Measurements from ENCODE around the gene NBEA. TPM values are rescaled to one million over a fixed set of nuclear protein-coding genes. Genes with fewer than 3 reads are reported as not detected.

The NBEA gene
- total and polyA plus RNA-seq, 2 experiments from 2014 or later = 9.1 to 29.1 TPM

- no peaks in the 10 kb centered on the region for H3K9me3 Mint-ChIP-seq
- Histone ChIP-seq H3K9me2 (ENCODE audit: insufficient read depth) (no peaks in the 10 kb centered on the region), H3F3A (replicated peaks; ENCODE audit: low read depth) (no peaks in the 10 kb centered on the region), H3K36me3 (ENCODE audit: insufficient read depth) (no peaks in the 10 kb centered on the region), H3K79me2 (replicated peaks; ENCODE audit: insufficient read depth) (no peaks in the 10 kb centered on the region), H3K4me1 (ENCODE audit: insufficient read depth) (no peaks in the 10 kb centered on the region), H3K4me2 (no peak overlapping the region), H3K27me3 (ENCODE audit: insufficient read depth) (no peaks in the 10 kb centered on the region), H3K4me3 (no peak overlapping the region), H4K20me1 (replicated peaks; ENCODE audit: insufficient read depth) (no peaks in the 10 kb centered on the region), H3K27ac (ENCODE audit: low read depth) (no peak overlapping the region), H2AFZ (no peak overlapping the region)
- H3K36me3 Mint-ChIP-seq (ENCODE audit: low read depth) = no peaks in the 10 kb centered on the region
- TF ChIP-seq JUNB (IDR thresholded peaks at IDR 0.05; ENCODE audit: unreplicated experiment) = no peak
- TF ChIP-seq NANOG (IDR thresholded peaks at IDR 0.05; ENCODE audit: borderline replicate concordance) = no peak
- TF ChIP-seq, protein P1, sequence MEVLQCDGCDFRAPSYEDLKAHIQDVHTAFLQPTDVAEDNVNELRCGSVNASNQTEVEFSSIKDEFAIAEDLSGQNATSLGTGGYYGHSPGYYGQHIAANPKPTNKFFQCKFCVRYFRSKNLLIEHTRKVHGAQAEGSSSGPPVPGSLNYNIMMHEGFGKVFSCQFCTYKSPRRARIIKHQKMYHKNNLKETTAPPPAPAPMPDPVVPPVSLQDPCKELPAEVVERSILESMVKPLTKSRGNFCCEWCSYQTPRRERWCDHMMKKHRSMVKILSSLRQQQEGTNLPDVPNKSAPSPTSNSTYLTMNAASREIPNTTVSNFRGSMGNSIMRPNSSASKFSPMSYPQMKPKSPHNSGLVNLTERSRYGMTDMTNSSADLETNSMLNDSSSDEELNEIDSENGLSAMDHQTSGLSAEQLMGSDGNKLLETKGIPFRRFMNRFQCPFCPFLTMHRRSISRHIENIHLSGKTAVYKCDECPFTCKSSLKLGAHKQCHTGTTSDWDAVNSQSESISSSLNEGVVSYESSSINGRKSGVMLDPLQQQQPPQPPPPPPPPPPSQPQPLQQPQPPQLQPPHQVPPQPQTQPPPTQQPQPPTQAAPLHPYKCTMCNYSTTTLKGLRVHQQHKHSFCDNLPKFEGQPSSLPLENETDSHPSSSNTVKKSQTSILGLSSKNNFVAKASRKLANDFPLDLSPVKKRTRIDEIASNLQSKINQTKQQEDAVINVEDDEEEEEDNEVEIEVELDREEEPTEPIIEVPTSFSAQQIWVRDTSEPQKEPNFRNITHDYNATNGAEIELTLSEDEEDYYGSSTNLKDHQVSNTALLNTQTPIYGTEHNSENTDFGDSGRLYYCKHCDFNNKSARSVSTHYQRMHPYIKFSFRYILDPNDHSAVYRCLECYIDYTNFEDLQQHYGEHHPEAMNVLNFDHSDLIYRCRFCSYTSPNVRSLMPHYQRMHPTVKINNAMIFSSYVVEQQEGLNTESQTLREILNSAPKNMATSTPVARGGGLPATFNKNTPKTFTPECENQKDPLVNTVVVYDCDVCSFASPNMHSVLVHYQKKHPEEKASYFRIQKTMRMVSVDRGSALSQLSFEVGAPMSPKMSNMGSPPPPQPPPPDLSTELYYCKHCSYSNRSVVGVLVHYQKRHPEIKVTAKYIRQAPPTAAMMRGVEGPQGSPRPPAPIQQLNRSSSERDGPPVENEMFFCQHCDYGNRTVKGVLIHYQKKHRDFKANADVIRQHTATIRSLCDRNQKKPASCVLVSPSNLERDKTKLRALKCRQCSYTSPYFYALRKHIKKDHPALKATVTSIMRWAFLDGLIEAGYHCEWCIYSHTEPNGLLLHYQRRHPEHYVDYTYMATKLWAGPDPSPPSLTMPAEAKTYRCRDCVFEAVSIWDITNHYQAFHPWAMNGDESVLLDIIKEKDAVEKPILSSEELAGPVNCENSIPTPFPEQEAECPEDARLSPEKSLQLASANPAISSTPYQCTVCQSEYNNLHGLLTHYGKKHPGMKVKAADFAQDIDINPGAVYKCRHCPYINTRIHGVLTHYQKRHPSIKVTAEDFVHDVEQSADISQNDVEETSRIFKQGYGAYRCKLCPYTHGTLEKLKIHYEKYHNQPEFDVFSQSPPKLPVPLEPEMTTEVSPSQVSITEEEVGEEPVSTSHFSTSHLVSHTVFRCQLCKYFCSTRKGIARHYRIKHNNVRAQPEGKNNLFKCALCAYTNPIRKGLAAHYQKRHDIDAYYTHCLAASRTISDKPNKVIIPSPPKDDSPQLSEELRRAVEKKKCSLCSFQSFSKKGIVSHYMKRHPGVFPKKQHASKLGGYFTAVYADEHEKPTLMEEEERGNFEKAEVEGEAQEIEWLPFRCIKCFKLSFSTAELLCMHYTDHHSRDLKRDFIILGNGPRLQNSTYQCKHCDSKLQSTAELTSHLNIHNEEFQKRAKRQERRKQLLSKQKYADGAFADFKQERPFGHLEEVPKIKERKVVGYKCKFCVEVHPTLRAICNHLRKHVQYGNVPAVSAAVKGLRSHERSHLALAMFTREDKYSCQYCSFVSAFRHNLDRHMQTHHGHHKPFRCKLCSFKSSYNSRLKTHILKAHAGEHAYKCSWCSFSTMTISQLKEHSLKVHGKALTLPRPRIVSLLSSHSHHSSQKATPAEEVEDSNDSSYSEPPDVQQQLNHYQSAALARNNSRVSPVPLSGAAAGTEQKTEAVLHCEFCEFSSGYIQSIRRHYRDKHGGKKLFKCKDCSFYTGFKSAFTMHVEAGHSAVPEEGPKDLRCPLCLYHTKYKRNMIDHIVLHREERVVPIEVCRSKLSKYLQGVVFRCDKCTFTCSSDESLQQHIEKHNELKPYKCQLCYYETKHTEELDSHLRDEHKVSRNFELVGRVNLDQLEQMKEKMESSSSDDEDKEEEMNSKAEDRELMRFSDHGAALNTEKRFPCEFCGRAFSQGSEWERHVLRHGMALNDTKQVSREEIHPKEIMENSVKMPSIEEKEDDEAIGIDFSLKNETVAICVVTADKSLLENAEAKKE (CRISPR knock-in tag; IDR thresholded peaks at IDR 0.05) = no peak
- TF ChIP-seq ZNF114 (CRISPR knock-in tag; IDR thresholded peaks at IDR 0.05) = no peak
- TF ChIP-seq ZNF331 (CRISPR knock-in tag; IDR thresholded peaks at IDR 0.05; ENCODE audit: low read depth) = no peak
- no peak for TF ChIP-seq ETS1 (IDR thresholded peaks at IDR 0.05)
- no peak for TF ChIP-seq STAT1 (IDR thresholded peaks at IDR 0.05; ENCODE audit: unreplicated experiment)
- peaks cover 7% of the 10 kb centered on the region; the same call in 2 of the 3 replicates for H3K4me1 Mint-ChIP-seq
- H3K4me3 Mint-ChIP-seq = no peak overlapping the region
- ATAC-seq = no peak
- no peak overlapping the region for H3K27ac Mint-ChIP-seq
- no peak for DNase-seq (ENCODE audit: low spot score)
- peaks cover 1% of the 10 kb centered on the region for H3K27me3 Mint-ChIP-seq (ENCODE audit: insufficient read depth, low read depth, poor library complexity)
Measured at GRCh38 chr13:35496006-35496405, 553.9 kb downstream of the NBEA start.

Data from GM23338 (cell line).